ENCODE measurements around the gene TMPO. TPM values are rescaled to one million over a fixed set of nuclear protein-coding genes. Genes with fewer than 3 reads are reported as not detected.

The TMPO gene
- total and polyA plus RNA-seq, 2 of the 4 experiments (the other 2 are of a cell fraction) = 30.0 to 62.0 TPM

Small RNA genes lying within 50 kb of the gene (microRNA-seq; reads per million reads assigned to microRNA genes)
- gene SNORA53 (ENCODE audit: insufficient read depth, insufficient read length) = not detected

Small RNA genes lying within 50 kb of the gene (small RNA-seq; reads per million reads assigned to genes)
- 12.7 to 263 (median 41.6) reads per million in 5 experiments for gene SNORA53

Other genes with a start within 250 kb of the TMPO start
- gene SLC25A3, start 78.1 kb downstream of the TMPO start, total RNA-seq (2012; rRNA removed) = 861 and 1,218 TPM in 2 replicates
- 601 and 657 TPM in 2 replicates for gene SLC25A3, start 78.1 kb downstream of the TMPO start, polyA plus RNA-seq (2012; rRNA removed)
- gene IKBIP, start 129.2 kb downstream of the TMPO start, total RNA-seq (2012; rRNA removed) = 37.1 and 88.3 TPM in 2 replicates
- 48.7 and 52.7 TPM in 2 replicates for gene IKBIP, start 129.2 kb downstream of the TMPO start, polyA plus RNA-seq (2012; rRNA removed)
- gene APAF1, start 129.7 kb downstream of the TMPO start, total RNA-seq (2012; rRNA removed) = 32.8 and 42.2 TPM in 2 replicates
- gene APAF1, start 129.7 kb downstream of the TMPO start, polyA plus RNA-seq (2012; rRNA removed) = 8.3 and 10.9 TPM in 2 replicates